B cell (primary cell): ENCODE data around the gene VWA8. TPM values are rescaled to one million over a fixed set of nuclear protein-coding genes. Genes with fewer than 3 reads are reported as not detected.
"Not testable (repeated sequence)": the region's sequence is repeated elsewhere in the genome, so short reads cannot be mapped to it uniquely, and the experiment has no call there.

Experiments used
- ATAC-seq: fragments of 200-7000 bp; cut with Tn5 transposase; one replicate; pipeline ENCODE4 v1.10.0; 2021; ENCODE audit warnings: low read depth, mild to moderate bottlenecking, moderate number of reproducible peaks, moderate library complexity
- CTCF ChIA-PET: fragments of 350-600 bp; sonication (Branson Sonifier 250); formaldehyde crosslinking; loops from one replicate; lab custom pipeline; 2021; ENCODE audit warnings: antibody characterized with exemption, inconsistent platforms; lab: Charles Lee
- POLR2A ChIA-PET: fragments of 350-600 bp; sonication (Branson Sonifier 250); formaldehyde crosslinking; loops from one replicate; lab custom pipeline; 2021; ENCODE audit warnings: antibody characterized with exemption; lab: Charles Lee
- DNase-seq: peaks from one replicate; pipeline ENCODE4 v3.0.0; 2013
- H2AFZ ChIP-seq: 2 replicates; pipeline ENCODE4 v1.6.1; 2012; ENCODE audit warnings: mild to moderate bottlenecking, low read depth, low read length; ENCODE audit not compliant: insufficient read depth, poor library complexity, severe bottlenecking
- H3K27ac ChIP-seq, 2 donors: 1 replicate in 1 of 2; 2 replicates in 1 of 2; pipeline ENCODE4 v1.5.1; 2012 to 2013; ENCODE audit warnings: low read length in 2 of 2, mild to moderate bottlenecking in 2 of 2, moderate library complexity in 1 of 2
- H3K27me3 ChIP-seq, 4 experiments: fragments of 200-600 bp in 1 of 4; sonication (generic) in 1 of 4; replicated peaks in 1 of 4; 1 replicate in 2 of 4; 2 replicates in 2 of 4; pipeline versions ENCODE4 v1.6.1 to v1.7.0; 2013 to 2016; ENCODE audit warnings: low read length in 3 of 4, mild to moderate bottlenecking in 2 of 4, mixed read lengths in 1 of 4, moderate library complexity in 1 of 4; ENCODE audit not compliant: insufficient read depth in 4 of 4, control insufficient read depth in 3 of 4; ENCODE audit errors: control extremely low read depth in 1 of 4
- H3K36me3 ChIP-seq, 2 experiments: replicated peaks in 1 of 2; 1 replicate in 1 of 2; 2 replicates in 1 of 2; pipeline versions ENCODE4 v1.6.1 to v1.7.1; 2013; ENCODE audit warnings: low read length in 1 of 2; ENCODE audit not compliant: insufficient read depth in 2 of 2, control insufficient read depth in 1 of 2; ENCODE audit errors: control extremely low read depth in 1 of 2, extremely low read depth in 1 of 2
- H3K4me1 ChIP-seq, 2 donors: fragments of 200-600 bp in 1 of 2; sonication (generic) in 1 of 2; 1 replicate in 1 of 2; 2 replicates in 1 of 2; pipeline versions ENCODE4 v1.5.1 to v1.6.1; 2013 to 2017; ENCODE audit warnings: low read length in 2 of 2; ENCODE audit not compliant: control insufficient read depth in 2 of 2, insufficient read depth in 2 of 2
- H3K4me2 ChIP-seq: replicated peaks from 2 replicates; pipeline ENCODE3; 2012; ENCODE audit warnings: mild to moderate bottlenecking, low read depth, low read length; ENCODE audit not compliant: poor library complexity, severe bottlenecking
- H3K4me3 ChIP-seq, 5 experiments: fragments of 200-600 bp in 1 of 5; sonication (generic) in 1 of 5; 1 replicate in 3 of 5; 2 replicates in 2 of 5; pipeline versions ENCODE4 v1.5.1 to v1.7.0; 2011 to 2016; ENCODE audit warnings: low read length in 4 of 5, mild to moderate bottlenecking in 4 of 5, low read depth in 2 of 5, control low read depth in 1 of 5, moderate library complexity in 1 of 5; ENCODE audit not compliant: insufficient read depth in 1 of 5; ENCODE audit errors: control extremely low read depth in 1 of 5, extremely low read depth in 1 of 5
- H3K79me2 ChIP-seq: fragments of 200-600 bp; sonication (generic); one replicate; pipeline ENCODE4 v1.6.0; 2016; ENCODE audit warnings: low read length; ENCODE audit not compliant: control insufficient read depth, insufficient read depth
- H3K9ac ChIP-seq: fragments of 200-600 bp; sonication (generic); 2 replicates; pipeline ENCODE4 v1.6.1; 2017; ENCODE audit warnings: mild to moderate bottlenecking, low read length, moderate library complexity
- H3K9me3 ChIP-seq, 3 donors: one replicate each; pipeline versions ENCODE4 v1.6.1 to v1.7.1; 2013; ENCODE audit warnings: low read length in 2 of 3; ENCODE audit not compliant: control insufficient read depth in 2 of 3, insufficient read depth in 1 of 3; ENCODE audit errors: control extremely low read depth in 1 of 3
- H4K20me1 ChIP-seq: 2 replicates; pipeline ENCODE4 v1.6.0; 2012; ENCODE audit warnings: mild to moderate bottlenecking, low read length; ENCODE audit not compliant: insufficient read depth, control insufficient read depth, poor library complexity, severe bottlenecking
- H3K27ac Mint-ChIP-seq: one replicate; pipeline ENCODE4 v1.8.0; 2021; ENCODE audit warnings: mixed read lengths
- H3K27me3 Mint-ChIP-seq: one replicate; pipeline ENCODE4 v1.8.0; 2021; ENCODE audit warnings: mixed read lengths
- H3K4me1 Mint-ChIP-seq: one replicate; pipeline ENCODE4 v1.8.0; 2021; ENCODE audit warnings: mixed read lengths
- H3K4me3 Mint-ChIP-seq: one replicate; pipeline ENCODE4 v1.8.0; 2021; ENCODE audit warnings: mixed read lengths
- H3K9me3 Mint-ChIP-seq: one replicate; pipeline ENCODE4 v1.8.0; 2022; ENCODE audit warnings: mixed read lengths; ENCODE audit not compliant: insufficient read depth
- CTCF ChIP-seq: fragments of 200-600 bp; IDR thresholded peaks from one replicate; pipeline ENCODE4 v1.8.0; 2022; ENCODE audit warnings: antibody characterized with exemption, mild to moderate bottlenecking
- EZH2 ChIP-seq: IDR thresholded peaks from 2 replicates; pipeline ENCODE4 v1.6.1; 2012; ENCODE audit warnings: borderline replicate concordance, low read depth, mild to moderate bottlenecking, moderate library complexity, low read length; ENCODE audit not compliant: insufficient read depth, poor library complexity, severe bottlenecking
- WGBS: methylation state at CpG from one replicate; pipeline ENCODE4 v1.1.5; 2013; ENCODE audit warnings: missing lambda C conversion rate; ENCODE audit not compliant: insufficient coverage; 5-methylcytosine and 5-hydroxymethylcytosine counted together
- intact Hi-C: fragments of 100-400 bp; cut with micrococcal nuclease; formaldehyde crosslinking; loops from one replicate; pipeline ENCODE4 v1.10.0; 2022
- polyA plus RNA-seq: library from polyadenylated mRNA; depleted of rRNA; stranded (reverse); fragments of >200 nt; gene quantifications from 2 replicates; pipeline ENCODE4 v1.2.3, GENCODE V29; 2012
- total RNA-seq, 2 donors: library from RNA; stranded (reverse); fragments of 120-200 nt in 1 of 2; gene quantifications; 1 replicate in 1 of 2; 2 replicates in 1 of 2; pipeline versions ENCODE4 v1.2.3 to v1.2.4, GENCODE V29; 2013 to 2022

The VWA8 gene
- total and polyA plus RNA-seq, 2 donors (not counting 1 experiment from before 2014, with no cell fraction given): 6.0 to 19.7 TPM

GRCh38 chr13:41621716-41622431 lies 339.0 kb downstream of the VWA8 start:
- H3K27me3 Mint-ChIP-seq: no peaks in the 10 kb centered on the region
- ATAC-seq (no peak), DNase-seq (no peak)
- no peak overlapping the region for H3K9ac ChIP-seq
- no peaks in the 10 kb centered on the region for H4K20me1 ChIP-seq
- H3K4me2 ChIP-seq: no peak overlapping the region
- ChIA-PET POLR2A (no interaction called here), CTCF (no interaction called here)
- no peak overlapping the region for H3K27ac ChIP-seq
- peaks cover 2% of the 10 kb centered on the region for H3K4me1 Mint-ChIP-seq
- no peak overlapping the region for H2AFZ ChIP-seq
- no peaks in the 10 kb centered on the region for H3K4me1 ChIP-seq
- no peaks in the 10 kb centered on the region for H3K9me3 Mint-ChIP-seq
- H3K27me3 ChIP-seq: no peaks in the 10 kb centered on the region
- no peaks in the 10 kb centered on the region for H3K79me2 ChIP-seq
- H3K27ac Mint-ChIP-seq: no peak overlapping the region
- H3K4me3 ChIP-seq: no peak overlapping the region
- intact Hi-C loops: no loop called here
- TF ChIP-seq EZH2 (no peak), CTCF (no peak)
- no peak overlapping the region for H3K4me3 Mint-ChIP-seq
- no peaks in the 10 kb centered on the region for H3K9me3 ChIP-seq
- H3K36me3 ChIP-seq: peaks cover 0 to 2% of the 10 kb centered on the region in 2 experiments
- WGBS: 100% methylated on average over 2 of the region's 5 CpGs

DNA sequence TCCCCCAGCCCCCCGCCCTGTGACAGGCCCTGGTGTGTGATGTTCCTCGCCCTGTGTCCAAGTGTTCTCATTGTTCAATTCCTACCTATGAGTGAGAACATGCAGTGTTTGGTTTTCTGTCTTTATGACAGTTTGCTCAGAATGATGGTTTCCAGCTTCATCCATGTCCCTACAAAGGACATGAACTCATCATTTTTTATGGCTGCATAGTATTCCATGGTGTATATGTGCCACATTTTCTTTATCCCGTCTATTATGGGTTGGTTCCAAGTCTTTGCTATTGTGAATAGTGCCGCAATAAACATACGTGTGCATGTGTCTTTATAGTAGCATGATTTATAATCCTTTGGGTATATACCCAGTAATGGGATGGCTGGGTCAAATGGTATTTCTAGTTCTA lies 343.3 kb downstream of the VWA8 start:
- no CpG with 5 or more reads among the region's 5 CpGs for WGBS
- DNase-seq, H3K4me1 ChIP-seq, H3K27me3 ChIP-seq, ATAC-seq, H3K9me3 Mint-ChIP-seq, H2AFZ ChIP-seq, POLR2A ChIA-PET, H3K4me1 Mint-ChIP-seq, H3K27me3 Mint-ChIP-seq, H3K27ac Mint-ChIP-seq, intact Hi-C loops, H3K36me3 ChIP-seq, H4K20me1 ChIP-seq, CTCF ChIA-PET, H3K79me2 ChIP-seq, H3K4me3 Mint-ChIP-seq, H3K4me2 ChIP-seq, H3K27ac ChIP-seq, H3K4me3 ChIP-seq, H3K9ac ChIP-seq, H3K9me3 ChIP-seq: not testable (repeated sequence)
